GM21528 (cell line): ENCODE data around the gene PRCD.

Experiments used
- ATAC-seq: cut with Tn5 transposase; IDR thresholded peaks from one replicate; pipeline ENCODE4 v1.9.1; 2021; ENCODE audit warnings: mild to moderate bottlenecking, moderate library complexity; ENCODE audit not compliant: unreplicated experiment, low FRiP score

The PRCD gene

GRCh38 chr17:76539631-76540271, at the start of gene PRCD:
Gene PRCD (plus strand): TSS chr17:76540044. CDS start chr17:76540142, 98 bp downstream.
- no peak for ATAC-seq

DNA sequence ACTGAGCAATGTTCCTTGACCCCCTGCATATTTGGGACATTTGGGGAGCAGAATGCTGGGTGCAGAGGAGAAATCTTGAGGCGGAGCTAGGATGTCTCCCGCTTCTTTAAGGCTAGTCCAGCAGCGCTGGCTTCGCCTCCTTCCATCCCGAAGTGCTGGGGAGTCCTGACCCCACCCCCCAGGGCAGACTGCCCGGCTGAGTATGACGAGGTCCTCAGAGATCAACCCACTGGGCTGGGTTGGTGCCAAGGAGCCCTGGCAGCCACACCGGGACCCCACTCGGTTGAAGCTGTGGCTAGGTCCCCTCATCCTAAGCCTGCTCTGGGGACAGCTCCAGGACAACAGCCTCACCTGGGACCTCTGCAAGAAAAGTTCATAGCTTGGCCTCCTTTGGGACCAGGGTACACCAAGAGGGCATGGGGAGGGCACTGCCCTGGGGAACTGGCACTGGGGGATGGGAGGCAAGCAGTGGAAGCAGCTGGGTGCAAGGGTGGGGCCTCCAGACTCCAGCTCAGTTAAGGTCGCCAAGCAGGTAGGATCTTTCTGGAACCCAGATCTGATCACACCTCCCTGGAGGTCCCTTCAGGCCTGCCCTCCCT, 49.6 kb upstream of the PRCD start:
- ATAC-seq, result no peak

GRCh38 chr17:76491271-76492122, 48.3 kb upstream of the PRCD start:
- no peak for ATAC-seq

DNA sequence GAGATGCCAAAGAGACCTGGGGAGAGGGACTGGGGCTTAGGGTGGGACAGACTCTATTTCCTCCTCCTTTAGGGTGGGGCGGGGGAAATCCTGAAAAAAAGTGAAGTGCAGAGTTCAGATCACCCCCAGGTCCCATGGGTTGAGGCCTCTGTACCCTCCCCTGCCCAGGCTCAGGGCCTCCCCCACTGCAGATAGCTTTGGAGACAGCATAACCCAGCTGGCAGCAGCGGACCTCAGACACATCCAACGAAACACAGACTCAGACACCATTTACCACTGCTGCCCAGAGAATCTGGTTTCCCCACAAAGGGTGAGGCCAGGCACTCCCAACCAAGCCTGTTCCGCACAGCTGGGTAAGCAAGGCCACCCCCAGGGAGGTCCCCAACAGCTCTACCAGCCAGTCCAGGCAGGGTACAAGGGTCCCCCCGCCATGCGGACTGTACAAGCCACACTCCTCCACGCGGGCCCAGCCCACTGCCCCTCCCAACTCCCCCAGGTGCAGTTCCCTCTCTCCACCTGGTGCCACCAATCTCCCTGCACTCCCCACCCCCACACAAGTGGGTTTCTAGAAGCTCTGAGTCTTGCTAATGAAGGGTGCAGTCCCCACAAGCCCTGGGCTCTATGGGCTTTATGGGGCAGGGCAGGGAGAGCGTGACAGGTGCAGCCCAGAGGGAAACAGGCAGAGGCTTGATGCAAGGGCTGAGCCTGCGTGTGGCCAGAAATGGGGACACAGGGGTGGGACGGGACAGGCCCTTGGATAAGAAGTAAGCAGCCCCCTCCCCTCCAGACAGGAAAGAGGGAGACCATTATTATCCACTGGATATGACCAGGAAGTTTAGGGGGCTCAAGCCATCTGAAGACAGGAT, 47.5 kb upstream of the PRCD start:
- peak; percentile 38 for ATAC-seq

- ATAC-seq, result peak; percentile 43
Measured at GRCh38 chr17:76492989-76493501, 46.8 kb upstream of the PRCD start.

DNA sequence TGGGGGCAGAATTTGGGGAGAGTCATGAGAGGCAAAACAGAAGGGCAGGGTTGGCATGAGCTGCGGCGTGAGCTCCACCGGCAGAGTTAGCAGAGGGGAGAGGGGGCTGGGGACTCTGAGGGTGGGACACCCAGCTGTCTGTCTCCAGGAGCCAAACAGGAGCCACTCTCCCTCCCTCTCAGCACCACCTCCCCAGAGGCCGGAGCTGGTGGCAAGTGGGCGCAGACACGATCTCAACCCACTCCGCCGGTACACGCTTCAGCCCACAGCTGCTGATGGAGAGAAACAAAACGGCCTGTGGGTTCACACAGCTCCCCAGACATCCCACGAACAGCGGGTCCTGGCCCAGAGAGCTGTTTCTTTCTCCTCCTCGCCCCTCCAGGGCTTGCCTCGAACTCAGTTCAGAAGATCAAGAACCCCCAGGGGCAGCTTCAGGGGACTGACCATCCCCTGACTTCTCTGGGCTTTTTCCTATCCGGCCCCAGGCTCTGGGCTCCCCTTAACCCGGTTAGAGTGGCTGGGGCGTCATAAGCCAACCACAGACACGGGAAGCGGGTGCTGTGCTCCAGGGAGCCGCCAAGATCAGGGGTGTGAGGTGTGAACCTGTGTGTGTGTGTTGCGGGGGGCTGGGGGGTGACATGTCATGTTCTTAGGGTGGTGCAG, 46.2 kb upstream of the PRCD start:
- ATAC-seq, result no peak

GRCh38 chr17:76495663-76496400, 44.0 kb upstream of the PRCD start:
- ATAC-seq, result no peak

DNA sequence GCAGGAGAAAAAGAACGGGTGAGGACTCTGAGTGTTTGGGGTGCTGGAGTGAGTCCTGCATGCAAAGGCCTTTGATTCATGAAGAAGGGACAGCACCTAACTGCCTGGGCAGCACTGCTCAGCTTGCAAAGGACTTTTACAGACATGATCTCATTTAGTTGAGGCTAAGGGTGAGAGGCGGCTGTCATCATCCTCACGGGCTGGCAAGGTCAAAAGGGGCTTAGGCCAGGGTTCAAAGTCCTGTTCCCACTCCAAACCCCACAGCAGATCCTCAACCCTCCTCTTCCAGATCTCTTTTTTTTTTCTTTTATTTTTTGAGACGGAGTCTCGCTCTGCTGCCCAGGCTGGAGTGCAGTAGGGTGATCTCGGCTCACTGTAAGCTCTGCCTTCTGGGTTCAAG, 43.4 kb upstream of the PRCD start:
- no peak for ATAC-seq

- no peak for ATAC-seq
Measured at GRCh38 chr17:76497699-76497978, 42.2 kb upstream of the PRCD start.

GRCh38 chr17:76497979-76498875, 41.6 kb upstream of the PRCD start:
- ATAC-seq, result no peak

DNA sequence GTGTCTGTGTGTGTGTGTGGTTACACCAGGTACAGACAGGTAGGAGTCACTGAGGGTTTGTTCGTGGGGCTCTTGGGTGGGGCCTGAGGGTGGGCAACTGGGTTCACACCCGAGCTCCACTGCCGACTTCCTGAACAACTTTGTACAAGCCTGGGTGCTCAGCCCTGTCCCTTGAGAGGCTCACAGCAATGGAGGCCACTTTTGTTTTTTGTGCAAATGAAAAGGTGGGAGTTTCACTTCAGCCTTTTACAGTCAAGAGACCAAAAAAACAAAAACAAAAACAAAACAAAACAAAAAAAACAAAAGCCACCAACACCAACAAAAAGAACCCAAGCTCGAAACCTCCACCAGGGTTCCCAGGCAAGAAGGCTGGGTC, 41.0 kb upstream of the PRCD start:
- no peak for ATAC-seq

DNA sequence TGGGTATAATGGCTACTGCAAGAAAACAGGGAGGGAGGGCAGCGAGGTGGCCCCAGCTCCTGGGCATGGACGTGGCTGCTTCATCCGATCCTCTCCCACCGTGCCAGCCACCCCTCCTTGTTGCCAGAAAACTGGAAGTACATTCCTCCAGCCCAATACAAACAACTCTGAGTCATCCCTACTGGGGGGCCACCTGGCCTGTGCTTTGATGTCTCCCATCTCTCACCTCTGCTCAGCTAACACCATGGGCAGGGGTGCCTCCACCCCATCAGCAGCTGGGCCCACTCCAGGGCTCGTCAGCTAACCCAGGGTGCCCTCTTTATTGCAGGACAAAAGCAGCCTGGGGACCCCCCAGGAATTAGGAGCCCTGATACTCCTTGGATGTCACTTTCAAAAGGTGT, 40.6 kb upstream of the PRCD start:
- no peak for ATAC-seq

- ATAC-seq, result no peak
Measured at GRCh38 chr17:76500074-76500746, 39.6 kb upstream of the PRCD start.

- peak; percentile 14 for ATAC-seq
Measured at GRCh38 chr17:76500747-76501017, 39.2 kb upstream of the PRCD start.

DNA sequence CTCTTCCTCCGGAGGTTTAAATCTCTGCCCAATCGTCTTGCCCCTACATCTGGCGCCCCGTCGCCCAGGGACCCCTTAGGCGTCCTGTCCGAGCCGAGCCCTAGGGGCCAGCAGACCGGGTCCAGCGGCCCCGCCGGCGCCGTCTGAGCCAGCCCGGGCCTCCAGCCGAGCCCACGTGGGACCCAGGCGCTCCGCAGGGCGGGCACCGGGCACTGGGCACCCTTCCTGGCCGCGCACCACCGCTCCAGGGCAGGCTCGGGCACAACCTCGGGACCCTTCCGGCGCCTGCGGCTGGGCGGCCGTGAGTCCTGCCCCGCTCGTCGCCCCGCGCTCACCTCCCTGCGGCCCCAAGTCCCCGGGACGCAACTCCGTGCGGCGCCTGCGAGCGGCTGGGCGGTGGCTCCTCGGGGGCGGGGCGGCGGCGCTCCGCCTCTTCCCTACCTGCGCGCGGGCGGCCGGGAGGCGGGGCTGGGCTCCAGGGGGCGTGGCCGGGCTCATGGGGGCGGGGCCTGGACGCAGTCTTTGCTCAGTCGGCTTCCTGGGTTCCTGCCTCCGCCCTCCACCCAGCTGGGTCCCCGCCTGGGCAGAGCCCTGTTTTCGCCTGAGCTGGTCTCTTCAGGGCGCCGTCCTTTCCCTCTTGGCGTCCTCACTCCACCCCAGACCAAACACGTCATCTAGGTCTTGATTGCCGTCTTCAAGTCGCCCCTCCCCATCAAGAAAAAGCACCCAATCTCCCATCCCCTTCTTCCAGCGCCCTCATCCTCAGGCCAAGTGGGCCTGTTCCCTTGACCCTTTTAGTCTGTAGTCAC, 38.6 kb upstream of the PRCD start, which contains the start of gene RHBDF2:
Gene RHBDF2 (minus strand): TSS at position 406 of the 809 bp plus-strand sequence. CDS start 19,899 bp downstream, outside the sequence.
- ATAC-seq, result peak; percentile 63

GRCh38 chr17:76501827-76502307, 38.0 kb upstream of the PRCD start:
- no peak for ATAC-seq
